Activated CD8-positive, alpha-beta memory T cell treated with anti-CD3 and anti-CD28 coated beads, Interleukin-2, amount 10 ng/mL, durations not matched to agents 7 days and 5 days (primary cell): ENCODE measurements around the gene RNF126. TPM values are rescaled to one million over a fixed set of nuclear protein-coding genes. Genes with fewer than 3 reads are reported as not detected.

Source experiments
- total RNA-seq, 2 experiments: library from RNA; stranded (reverse); gene quantifications; one replicate each; pipeline ENCODE4 v1.2.3, GENCODE V29; 2021

Gene RNF126
- total RNA-seq, 2 experiments from 2014 or later, result 76.9 to 83.0 TPM

Other genes starting within 250 kb of the RNF126 start
- not detected for gene SHC2, start 202.2 kb downstream of the RNF126 start, total RNA-seq
- gene MADCAM1, start 166.7 kb downstream of the RNF126 start, total RNA-seq, result under 1 TPM; 0.16 to 0.44 TPM
- gene TPGS1, start 155.7 kb downstream of the RNF126 start, total RNA-seq, result 10 to 100 TPM; 19.4 to 21.6 TPM
- gene CDC34, start 131.5 kb downstream of the RNF126 start, total RNA-seq, result 10 to 100 TPM; 58.3 to 58.9 TPM
- 10 to 100 TPM; 46.9 to 76.3 TPM for gene GZMM, start 119.2 kb downstream of the RNF126 start, total RNA-seq
- gene BSG, start 90.6 kb downstream of the RNF126 start, total RNA-seq, result 100 to 1,000 TPM; 206 to 225 TPM
- under 1 TPM; 0.67 to 0.75 TPM for gene HCN2, start 73.3 kb downstream of the RNF126 start, total RNA-seq
- gene POLRMT, start 29.7 kb downstream of the RNF126 start, total RNA-seq, result 10 to 100 TPM; 65.0 to 68.1 TPM
- not detected for gene FGF22, start 23.3 kb downstream of the RNF126 start, total RNA-seq
- 1 to 10 TPM; 2.2 to 3.1 TPM for gene FSTL3, start 13.2 kb upstream of the RNF126 start, total RNA-seq
- gene PRSS57, start 32.2 kb upstream of the RNF126 start, total RNA-seq, result under 1 TPM in 1 of 2 experiments, not detected in 1; 0.59 TPM
- not detected for gene PALM, start 45.7 kb upstream of the RNF126 start, total RNA-seq
- gene MISP, start 87.9 kb upstream of the RNF126 start, total RNA-seq, result not detected
- gene PTBP1, start 134.2 kb upstream of the RNF126 start, total RNA-seq, result 100 to 1,000 TPM; 481 to 631 TPM
- gene PLPPR3, start 158.7 kb upstream of the RNF126 start, total RNA-seq, result not detected
- gene AZU1, start 164.6 kb upstream of the RNF126 start, total RNA-seq, result not detected
- not detected for gene PRTN3, start 177.8 kb upstream of the RNF126 start, total RNA-seq
- gene ELANE, start 189.1 kb upstream of the RNF126 start, total RNA-seq, result not detected
- gene CFD, start 196.4 kb upstream of the RNF126 start, total RNA-seq, result 1 to 10 TPM in 1 of 2 experiments, under 1 TPM in 1; 0.66 to 1.5 TPM
- 10 to 100 TPM; 47.7 to 70.6 TPM for gene MED16, start 230.0 kb upstream of the RNF126 start, total RNA-seq
- gene RNU6-9, start 230.3 kb upstream of the RNF126 start, total RNA-seq, result not detected